Hindlimb muscle (tissue), 1 donor: ENCODE results near the gene PPT2. TPM values are rescaled to one million over a fixed set of nuclear protein-coding genes. Genes with fewer than 3 reads are reported as not detected.

Source experiments
- DNase-seq: peaks from one replicate; pipeline ENCODE4 v3.0.0-alpha.2; 2013
- polyA plus RNA-seq: library from polyadenylated mRNA; unstranded; fragments of 120-200 nt; gene quantifications from one replicate; pipeline ENCODE4 v1.2.1, GENCODE V29; 2013; ENCODE audit not compliant: insufficient read length

PPT2 gene, protein sequence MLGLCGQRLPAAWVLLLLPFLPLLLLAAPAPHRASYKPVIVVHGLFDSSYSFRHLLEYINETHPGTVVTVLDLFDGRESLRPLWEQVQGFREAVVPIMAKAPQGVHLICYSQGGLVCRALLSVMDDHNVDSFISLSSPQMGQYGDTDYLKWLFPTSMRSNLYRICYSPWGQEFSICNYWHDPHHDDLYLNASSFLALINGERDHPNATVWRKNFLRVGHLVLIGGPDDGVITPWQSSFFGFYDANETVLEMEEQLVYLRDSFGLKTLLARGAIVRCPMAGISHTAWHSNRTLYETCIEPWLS
- 42.8 TPM for polyA plus RNA-seq

DNA sequence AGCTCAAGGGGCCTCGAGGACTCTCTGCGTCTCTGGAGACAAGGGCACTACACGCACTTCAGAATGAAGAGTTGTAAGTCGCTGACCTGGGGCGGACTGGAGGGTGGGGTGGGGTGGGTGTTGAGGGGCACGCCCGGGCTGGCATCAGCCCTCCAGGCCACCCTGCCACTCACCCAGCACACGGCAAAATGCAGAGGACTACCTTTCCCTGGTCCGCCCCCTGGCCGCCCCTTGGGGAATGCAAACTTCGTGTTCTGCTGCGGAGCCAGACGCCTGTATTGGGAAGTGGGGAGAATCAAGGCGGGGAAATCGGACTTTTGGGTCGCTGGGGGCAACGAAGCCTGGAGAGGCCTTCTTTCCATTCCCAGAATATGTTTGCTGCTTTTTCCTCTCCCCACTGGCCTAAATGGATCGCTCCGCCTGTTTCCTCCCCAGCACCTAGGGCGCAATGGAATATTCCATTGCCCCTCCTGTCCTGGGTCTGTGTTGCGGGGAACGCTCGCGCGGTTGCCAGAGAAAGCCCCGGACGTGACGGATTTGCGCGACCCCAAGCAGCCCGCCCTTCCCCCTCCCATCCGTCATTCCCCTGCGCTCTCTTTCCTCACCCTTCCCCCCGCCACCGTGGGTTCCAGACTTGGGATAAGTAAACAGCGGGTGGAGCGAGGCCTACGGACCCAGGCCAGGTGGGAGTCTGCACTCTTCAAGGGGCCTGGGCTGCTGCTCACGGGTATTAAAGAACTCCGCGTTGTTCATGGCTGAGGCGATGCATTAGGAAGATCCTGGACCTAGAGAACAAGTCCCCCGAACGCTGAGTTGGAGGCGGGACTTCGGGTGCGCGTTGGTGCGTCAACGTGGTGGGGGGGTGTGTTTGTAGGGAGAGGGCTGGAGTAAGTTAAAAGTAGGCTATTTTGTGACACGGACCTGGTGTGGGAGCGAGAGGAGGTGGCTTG, at the start of gene PPT2:
TSS of gene PPT2 (plus strand) at position 578 of the 950 bp plus-strand sequence. CDS start 454 bp downstream, outside the sequence.
- DNase-seq, result peak; percentile 97

DNA sequence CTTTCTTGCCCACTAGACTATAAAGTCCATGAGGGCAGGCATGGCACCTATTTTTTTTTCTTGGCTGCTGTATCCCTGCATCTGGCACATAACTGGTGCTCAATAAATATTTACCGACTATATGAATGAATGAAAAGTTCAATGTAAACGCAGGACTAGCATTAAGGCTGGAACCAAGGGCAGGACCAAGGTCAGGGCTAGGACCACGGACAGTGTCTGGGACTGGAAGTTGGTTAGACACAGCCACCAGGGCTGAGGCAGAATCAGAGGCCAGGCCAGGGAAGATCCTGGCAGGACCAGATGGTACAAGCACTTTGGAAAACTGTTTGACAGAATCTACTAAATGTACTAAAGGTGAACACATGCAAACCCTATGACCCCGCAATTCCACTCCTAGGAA, 48.5 kb upstream of the PPT2 start:
- no peak for DNase-seq

DNA sequence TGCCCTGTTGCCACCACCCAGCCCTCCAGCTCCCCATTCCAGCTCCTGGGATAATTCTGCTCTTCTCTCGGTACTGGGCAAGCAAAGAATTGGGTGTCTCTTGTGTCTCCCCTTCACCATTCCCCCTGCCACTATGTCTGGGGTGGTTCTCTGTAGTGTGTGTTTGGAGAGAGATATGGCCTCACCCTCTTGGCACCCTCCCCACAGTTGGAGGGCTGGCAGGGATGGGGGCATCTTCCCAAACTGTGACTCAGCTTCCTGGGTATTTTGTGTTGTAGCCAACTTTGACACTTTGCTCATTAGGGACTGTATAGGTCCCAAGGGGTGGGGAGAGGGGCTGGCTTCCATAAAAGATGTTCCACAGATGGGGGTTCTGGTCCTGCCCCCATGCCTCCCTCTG, 46.5 kb upstream of the PPT2 start:
- DNase-seq, result no peak

DNA sequence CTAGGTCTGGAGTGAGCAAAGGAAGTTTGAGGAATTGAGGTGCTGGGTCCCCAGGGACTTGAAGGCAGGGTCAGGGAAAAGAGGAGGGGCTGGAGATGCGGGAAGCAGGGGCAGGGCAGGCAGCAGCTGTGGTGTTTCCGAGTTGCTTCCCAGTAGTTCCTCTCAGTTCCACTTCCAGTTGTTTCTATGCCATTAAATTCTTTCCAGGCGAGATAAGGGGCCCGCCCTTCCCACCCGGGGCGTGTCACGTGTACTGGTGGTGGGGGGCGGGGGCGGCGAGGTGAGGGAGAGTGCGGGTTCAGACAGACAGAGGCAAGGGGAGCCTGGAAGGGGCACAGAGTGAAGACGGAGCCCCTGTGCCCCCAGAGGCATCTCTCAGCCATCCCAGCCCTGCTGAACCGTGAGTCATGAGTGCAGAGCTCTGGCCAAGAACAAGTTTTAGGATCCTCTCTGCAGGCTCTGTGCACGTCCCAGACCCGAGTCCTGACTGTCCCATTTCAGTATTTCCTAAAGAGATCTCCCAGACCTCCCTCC, 45.8 kb upstream of the PPT2 start:
- DNase-seq, result peak; percentile 83

DNA sequence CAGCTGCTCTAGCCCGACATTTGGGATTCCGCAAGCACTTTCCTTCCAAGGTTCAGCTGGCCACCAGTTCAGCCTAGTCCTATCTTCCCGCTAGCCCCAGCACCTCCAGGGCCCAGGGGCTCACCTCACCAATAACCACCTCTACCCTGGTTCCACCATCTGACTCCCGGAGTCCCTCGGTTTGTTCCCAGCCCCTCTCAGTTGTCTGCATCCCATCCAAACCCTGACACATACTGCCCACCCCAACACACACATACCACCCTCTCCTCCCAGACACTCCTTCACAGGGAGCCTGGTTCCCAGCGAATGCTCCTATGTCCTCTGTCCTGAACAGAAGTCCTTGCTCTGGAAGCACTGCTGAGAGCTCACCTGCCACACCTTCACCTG, 45.2 kb upstream of the PPT2 start:
- DNase-seq, result no peak

DNA sequence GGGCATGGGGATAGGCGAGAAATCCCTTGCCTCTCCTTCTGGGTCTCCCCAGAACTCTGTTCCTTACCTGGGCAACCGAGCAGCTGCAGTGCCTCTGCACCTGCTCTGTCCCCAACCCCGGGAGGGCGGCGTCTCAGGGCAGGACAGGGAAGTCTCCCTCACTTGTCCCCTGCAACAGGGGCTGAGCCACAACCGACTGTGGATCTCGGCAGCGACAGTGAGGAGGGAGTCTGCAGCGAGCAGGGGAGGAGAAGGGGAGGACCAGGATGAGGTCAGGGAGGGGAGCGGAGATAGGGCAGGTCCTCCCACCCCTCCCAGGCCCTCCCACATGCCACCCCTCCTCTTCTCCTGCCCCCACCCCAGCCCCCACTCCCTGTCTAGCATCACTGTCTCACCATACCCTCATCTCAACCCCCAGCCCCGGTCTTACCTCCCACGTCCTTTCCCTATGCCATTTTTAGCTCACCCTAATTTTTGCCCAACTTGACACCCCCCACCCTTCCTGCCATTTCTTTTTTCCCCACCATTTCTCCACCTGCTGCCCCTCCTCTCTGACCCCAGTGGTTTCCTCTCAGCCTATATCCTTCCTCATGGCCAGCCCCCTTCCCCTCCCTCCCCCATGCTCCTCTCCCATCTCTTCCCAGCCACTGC, 44.7 kb upstream of the PPT2 start, which contains the start of gene TNXB:
TSS of gene TNXB (minus strand) at position 225 of the 651 bp plus-strand sequence. CDS start 11,140 bp downstream, outside the sequence.
- DNase-seq, result peak; percentile 66

DNA sequence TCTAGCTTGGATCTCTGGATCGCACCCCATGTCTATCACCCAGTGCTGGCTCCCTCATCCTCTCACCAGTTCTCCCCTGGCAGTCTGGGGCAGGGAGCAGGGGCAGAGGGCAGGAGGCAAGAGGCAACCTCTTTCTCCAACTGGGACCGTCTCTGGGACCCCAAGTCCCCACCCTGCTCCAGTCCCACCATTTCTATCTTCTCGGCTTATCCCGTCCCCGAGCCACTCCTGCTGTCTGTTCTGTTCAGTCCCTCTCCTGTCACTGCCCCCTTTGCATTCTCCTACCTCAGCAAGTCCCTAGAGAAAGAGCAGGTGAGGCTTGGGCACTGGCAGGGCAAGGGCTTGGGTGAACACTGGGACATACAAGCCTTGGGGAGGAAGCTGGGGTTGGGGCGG, 44.2 kb upstream of the PPT2 start:
- no peak for DNase-seq

DNA sequence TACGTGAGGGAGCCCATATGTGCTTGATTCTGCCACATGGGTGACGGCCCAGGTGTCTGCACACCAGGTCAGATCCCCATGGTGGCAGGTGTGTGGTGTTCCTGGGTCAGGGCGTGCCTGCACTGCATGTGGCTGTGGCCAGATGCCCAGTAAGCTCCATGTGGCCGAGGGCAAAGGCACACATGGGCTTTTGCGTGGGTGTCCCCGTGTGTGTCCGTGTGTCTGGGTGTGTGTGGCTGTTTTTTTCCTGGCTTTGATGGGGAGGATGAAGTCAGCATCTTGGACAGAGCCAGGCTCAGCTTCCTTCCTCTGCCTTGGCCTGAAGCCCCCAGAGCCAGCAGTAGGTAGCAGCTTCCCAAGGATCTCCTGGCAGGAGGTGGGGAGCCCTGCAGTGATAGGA, 43.3 kb upstream of the PPT2 start:
- peak; percentile 60 for DNase-seq

DNA sequence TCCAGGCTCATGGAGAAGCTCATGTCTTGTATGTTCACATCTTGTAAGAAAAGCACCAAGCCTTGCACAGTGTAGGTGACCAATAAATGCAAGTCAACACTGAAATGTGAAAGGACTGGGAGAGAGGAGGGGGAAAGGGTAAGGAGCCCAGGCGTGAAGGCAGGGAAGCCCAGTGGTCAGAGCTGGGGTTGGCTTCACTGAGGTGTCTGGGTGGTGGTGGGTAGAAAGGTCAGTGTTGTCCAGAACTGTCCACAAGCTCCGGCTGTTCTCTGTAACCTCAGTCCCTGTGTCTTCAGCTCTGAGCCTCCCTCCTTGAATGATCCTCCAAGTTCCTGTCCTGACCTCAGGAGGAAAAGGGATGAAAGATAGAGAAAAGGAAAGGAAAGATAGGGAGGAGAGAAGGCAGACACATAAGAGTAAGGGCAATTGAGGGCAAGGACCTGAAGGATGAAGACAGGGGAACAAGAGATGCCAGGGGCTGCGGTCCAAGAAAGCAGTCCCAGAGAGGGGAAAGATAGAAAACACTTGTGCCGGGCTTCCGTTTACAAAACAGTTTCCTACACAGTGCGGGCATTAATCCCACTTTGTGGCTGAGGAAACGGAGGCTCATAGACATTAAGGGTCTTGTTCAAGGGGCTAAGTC, 42.4 kb upstream of the PPT2 start:
- peak; percentile 54 for DNase-seq

DNA sequence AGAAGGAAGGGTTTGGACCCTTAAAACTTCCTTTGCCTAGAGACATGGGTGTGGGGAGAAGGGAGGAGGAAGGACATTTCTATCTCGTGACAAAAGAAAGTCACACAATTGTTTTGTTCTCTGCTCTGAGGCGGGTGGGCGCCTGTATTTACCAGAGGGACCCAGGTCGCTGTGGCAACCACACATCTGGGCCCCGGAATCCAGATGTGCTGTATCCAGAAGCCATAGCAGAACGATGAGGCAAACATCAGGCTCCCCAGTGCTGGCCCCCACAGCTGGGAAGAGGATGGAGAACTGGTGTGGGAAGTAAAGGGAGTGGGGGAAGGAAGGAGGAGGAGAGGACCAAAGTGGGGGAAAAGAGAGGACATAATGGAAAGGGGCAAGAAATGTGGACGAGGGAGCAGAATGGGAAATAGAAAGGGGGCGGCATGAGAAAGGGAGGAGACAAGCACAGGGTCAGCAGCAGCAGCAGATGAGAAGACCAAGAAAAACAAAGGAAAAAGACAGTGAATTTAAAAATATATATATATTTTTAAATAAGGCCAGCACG, 41.4 kb upstream of the PPT2 start:
- DNase-seq, result peak; percentile 90

DNA sequence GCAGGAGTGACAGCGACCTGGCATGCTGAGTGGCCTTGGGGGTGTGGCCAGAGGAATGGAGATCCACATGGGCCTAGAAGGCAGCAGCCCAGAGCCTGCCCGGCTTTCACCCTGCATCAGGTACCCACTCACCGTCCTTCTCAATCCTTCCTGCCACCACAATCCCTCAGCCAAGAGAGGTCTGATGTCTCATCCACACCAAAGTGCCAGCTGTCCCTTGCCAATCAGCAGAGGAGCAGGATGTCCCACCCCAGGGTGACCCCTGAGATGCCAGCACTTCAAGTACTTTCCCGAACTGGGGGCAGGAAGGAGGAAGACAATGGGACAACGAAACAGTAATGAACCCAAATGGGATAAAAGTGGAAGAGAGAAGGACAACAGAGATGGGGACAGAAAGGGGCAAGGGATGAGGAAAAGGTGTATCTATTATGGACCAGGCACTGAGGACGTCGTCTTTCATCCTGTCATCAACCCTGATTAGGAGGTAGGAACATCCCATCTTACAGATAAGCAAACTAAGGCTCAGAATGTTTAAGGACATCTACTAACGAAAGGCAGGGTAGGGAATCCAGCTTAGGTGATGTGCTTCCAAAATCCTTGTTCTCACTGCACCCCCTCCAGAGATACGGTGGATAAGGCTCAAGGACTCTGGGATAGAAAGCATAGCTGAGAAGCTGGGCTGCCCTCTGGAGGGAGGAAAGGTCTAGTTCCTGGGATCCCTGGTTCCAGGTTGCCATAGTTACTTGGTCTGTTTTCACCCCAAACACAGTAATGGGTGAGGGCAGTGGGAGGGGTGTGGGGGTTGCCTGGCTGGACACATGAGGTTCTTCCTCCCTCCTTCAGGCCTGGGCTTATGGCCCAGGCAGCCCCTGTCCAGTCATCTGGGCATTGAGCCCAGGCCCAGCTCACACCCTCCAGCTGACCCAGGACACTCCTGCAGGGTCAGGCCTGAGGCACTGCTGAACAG, 40.3 kb upstream of the PPT2 start:
- peak; percentile 94 for DNase-seq

DNA sequence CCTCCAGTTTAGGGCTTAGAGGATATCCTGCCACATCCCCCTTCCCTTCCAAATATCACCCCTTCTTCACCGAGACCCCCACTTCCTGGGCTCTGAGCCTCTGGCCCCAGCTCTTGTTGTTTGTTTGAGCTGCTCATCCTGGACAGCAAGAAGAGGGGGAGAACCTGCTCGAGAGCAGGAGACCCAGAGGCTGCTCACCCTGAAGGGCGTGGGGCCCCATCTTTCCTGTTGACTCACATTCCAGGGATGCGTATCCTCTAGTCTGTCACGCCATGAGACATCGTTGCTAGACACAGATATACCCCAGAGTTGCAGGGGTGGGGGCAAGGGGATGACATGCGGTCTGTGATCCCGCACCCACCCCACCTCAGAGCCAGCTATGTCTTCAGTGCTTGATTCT, 39.1 kb upstream of the PPT2 start:
- DNase-seq, result no peak

DNA sequence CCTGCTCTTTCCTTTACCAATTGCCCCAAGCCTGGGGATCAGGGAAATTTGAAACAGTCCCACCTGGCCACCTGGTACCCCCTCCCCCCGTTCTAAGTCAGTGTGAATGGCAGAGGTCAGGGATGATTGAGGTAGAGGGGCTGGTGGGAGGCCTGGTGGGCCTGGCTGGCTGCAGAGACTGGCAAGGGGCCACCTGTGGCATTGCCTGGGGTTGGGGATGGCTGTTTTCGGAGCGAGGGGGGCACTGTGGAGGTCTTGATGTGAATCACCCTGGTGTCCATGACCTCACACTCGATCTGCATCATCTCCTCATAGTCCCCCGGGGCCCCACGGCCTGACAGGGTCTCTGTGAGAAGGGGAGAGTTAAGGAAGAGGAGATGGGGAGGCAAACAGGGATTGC, 38.3 kb upstream of the PPT2 start:
- no peak for DNase-seq

DNA sequence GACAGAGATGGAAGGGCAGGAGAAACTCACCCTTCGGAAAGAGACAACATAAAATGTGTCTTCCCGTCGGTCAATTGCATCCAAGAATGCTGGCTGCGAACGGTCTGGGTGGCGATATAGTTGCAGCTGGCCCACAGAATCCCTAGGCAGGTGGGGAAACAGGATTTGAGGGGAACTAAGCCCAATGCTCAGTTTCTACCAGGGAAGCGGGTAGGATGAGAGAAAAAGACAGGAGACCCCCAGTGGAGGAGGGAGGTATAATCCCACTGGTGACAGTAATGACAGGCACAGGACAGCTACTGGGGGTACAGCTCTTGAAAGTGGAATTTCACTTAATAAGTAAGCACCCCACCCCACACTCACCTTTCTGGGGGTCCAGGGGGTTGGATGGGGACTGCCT, 37.3 kb upstream of the PPT2 start:
- DNase-seq, result no peak

DNA sequence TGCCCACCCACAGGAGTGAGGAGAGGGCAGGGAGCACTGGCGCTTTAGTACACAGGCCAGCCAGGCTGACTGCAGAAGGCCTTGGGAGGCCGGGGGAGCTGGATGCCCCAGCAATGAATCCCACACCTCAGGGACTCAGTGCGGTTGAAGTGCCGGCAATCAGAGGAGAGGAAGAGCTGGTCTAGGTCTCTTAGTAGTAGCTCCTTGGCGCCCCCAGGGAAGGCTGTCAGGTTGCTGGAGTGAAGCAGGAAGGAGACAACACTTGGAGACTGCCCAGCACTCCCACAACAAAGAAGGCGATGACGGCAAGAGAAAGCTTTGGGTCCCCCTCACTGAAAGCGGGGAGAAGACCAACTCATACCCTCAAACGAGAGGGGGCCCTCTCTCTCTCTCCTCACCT, 36.5 kb upstream of the PPT2 start:
- DNase-seq, result no peak

DNA sequence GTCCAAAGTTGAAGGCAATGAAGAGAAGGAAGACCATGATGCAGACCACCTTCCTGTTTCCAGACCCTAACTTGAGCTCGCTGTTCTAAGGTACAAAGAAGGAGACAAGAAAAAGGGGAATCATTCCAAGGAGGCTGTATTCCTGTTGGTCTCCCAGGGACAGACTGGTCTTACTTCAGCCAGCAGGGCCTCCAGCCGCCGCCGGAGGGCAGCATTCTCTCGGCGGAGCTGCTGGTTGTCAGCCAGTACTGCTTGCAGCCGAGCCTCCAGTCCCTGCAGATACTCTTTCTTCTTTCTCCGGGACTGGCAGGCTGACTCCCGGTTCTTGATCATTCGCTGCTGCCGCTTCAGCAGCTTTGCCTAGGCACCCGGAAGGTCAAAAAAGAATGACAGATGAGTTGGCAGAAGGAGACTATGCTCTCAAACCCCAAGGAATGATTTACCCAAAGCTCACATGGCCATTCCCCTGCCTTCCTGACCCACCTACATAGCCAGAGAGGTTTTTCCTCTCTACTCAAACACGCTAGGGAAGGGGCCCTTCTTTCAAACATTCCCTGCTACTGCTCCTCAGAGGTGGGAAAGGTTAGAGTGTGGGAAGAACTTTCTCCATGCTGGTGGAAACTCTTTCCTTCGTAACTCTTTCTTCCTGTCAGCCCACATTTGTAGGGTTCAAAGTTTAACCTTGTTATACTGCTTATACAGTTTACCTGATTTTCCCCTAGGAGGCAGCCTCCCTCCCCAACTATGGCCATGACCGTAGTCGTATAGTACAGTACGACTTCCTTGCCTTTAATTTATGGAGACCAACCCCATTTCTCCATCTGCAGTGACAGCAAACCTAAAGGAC, 34.9 kb upstream of the PPT2 start:
- DNase-seq, result peak; percentile 87

DNA sequence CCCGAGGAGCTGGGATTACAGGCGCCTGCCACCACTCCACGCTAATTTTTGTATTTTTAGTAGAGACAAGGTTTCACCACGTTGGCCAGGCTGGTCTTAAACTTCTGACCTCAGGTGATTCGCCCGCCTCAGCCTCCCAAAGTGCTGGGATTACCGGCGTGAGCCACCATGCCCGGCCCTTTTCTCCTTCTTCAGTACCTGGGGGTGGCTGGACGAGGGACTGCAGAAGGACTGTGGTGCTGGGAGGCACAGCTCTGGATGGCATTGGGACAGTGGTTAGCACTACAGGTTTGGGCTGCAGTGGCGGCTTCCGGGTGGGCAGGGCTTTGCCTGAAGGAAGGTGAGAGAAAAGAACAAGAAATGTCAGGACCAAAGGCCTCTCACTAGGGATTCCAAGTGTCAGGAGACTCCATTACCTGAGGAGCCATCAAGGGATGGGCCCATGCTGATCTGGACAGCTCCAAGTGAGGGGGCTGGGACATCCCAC, 33.3 kb upstream of the PPT2 start:
- DNase-seq, result no peak

DNA sequence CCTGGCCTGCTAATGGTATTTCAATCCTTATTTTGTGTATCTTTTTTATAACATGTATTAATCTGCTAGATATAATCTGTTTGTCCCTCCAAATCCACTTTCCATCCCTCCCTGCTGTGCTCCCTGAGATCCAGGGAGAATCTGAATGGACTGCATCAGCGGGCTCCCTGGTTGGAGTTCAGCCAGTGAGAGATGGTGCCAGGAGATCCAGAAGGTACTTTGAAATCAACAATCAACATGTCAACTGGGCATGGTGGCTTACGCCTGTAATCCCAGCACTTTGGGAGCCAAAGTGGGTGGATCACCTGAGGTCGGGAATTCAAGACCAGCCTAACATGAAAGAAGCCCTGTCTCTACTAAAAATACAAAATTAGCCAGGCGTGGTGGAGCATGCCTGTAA, 30.3 kb upstream of the PPT2 start:
- DNase-seq, result no peak

DNA sequence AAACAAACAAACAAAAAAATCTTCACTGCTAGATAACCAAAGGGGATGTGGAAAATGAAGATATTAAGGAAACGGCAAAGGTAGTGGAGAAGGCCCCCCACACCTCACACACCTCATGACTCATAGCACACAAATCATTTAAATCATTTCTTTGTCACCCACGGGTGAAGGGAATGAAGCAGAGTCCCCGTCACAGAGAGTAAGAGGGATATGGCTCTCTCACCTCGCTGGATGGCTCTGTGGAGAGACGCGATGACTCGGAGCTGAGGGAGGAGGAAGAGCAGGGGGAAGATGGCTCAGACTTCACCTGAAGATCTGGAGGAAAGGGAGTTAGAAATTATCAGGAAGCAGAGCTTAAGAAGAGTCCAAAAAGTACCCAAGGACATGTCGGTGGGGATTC, 27.1 kb upstream of the PPT2 start:
- DNase-seq, result no peak

DNA sequence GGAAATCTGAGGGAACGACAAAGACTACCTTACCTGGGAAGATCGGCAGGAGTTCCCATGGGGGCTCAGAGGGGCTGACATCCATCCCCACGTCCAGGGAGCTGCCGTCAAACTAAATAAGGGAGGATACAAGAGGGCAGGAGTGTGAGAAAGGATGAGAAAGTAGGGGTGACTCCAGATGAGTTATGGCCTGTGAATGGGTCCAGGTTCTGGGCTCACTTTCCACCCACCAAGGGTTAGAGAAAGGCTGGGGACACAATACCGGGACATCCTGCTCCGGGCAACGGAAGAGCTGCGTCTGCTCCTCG, 26.6 kb upstream of the PPT2 start:
- DNase-seq, result no peak
